HG02884 (cell line): ENCODE data around the gene SH3PXD2A.

Source experiments
- ATAC-seq: cut with Tn5 transposase; IDR thresholded peaks from one replicate; pipeline ENCODE4 v1.9.1; 2021; ENCODE audit warnings: mild to moderate bottlenecking, moderate library complexity; ENCODE audit not compliant: unreplicated experiment

Gene SH3PXD2A

GRCh38 chr10:103552856-103553742 lies 302.3 kb downstream of the SH3PXD2A start:
- ATAC-seq = no peak

DNA sequence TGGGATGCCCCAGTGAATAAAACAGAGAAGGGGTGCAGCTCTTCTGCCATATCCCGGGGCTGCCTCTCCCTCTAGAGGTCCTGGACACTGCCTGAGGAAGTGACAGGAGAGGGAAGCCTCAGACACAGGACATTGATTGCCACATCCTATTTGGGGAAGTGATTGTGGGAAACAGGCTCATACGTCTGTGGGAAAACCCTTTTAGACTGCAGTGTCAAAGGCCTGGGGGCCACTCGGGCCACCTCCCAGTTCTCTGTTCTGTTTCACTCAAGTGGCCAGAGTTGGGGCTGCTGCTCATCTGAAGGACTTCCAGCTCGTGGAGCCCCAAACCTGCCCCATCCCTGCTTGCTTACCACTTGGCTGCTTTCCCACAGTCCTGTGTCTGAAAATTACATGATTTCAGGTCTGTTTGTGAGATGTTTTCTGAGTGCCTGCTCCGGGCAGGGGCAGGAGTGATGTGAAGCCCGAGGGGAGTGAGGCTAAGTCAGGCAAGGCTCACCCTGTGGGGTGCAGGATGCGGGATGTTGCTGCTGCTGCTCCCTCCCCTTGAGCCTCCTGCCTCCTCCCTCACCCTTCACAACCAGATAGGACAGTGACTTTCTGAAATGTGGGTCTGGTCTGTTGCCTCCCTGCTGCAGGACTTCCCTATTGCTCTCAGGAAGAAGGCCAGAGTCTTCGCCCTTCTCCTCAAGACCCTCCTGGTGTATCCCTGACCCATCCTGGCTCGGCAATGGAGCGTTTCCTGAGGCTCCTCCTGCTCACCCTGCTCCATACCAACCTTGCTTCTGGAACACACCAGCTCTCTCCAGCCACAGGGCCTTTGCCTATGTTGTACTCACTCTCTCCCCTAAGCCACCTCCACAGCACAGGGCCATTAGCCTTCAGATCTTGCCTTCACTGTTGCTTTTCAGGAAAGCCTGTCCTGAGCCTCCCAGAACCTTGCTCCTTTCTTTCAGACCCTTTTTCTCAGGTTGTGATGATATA lies 303.5 kb downstream of the SH3PXD2A start:
- ATAC-seq = no peak

DNA sequence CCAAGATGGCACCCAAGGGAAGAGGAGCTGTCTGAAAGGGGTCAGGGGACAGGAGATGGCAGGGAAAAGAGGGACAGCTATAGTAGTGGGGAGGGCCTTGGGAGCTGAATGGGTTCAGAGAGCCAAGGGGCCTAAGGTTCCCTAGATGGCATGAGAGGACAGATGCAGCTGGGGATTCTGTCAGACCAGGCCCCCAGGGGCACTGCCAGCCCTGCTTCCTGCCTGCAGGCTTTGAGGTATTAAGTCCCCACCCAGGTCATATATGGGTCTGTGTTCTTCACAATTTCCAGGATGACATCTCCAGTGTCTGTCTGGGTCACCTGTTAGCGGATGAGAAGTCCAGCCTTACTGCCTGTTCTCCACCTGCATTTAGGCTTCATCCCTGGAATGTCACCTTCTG lies 305.1 kb downstream of the SH3PXD2A start:
- no peak for ATAC-seq

GRCh38 chr10:103549349-103549685 lies 306.1 kb downstream of the SH3PXD2A start:
- no peak for ATAC-seq

- no peak for ATAC-seq
Observed at GRCh38 chr10:103548581-103549348, 306.6 kb downstream of the SH3PXD2A start.

- ATAC-seq = no peak
Observed at GRCh38 chr10:103548006-103548405, 307.4 kb downstream of the SH3PXD2A start.

DNA sequence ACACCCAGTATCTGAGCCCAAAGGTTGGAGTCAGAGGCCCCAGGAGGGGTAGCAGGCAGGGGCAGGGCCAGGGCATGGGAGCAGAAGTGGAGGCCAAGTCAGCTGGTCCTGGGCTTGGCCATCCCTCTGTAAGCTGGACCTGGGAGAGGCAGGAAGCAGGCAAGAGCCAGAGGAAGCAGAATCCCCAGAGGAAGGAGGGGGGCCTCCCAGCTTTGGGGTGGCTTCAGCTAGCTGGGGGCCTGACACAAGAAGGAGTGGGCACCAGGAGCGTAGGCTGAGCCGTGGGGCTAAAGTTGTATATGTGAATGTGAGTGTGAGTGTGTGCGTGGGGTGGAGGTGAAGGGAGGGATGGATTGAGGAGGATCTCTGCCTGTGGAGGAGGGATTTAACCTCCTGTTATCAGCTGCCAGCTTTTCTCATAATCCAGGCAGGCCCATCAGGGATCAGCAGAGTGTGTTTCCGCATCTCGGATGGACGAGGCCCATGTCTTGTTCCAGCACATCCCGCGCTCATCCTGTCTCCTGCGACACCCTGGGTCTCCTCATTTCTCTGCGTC lies 307.9 kb downstream of the SH3PXD2A start:
- ATAC-seq = no peak

GRCh38 chr10:103546401-103546800 lies 309.0 kb downstream of the SH3PXD2A start:
- no peak for ATAC-seq

GRCh38 chr10:103545771-103546281 lies 309.6 kb downstream of the SH3PXD2A start:
- ATAC-seq = no peak

DNA sequence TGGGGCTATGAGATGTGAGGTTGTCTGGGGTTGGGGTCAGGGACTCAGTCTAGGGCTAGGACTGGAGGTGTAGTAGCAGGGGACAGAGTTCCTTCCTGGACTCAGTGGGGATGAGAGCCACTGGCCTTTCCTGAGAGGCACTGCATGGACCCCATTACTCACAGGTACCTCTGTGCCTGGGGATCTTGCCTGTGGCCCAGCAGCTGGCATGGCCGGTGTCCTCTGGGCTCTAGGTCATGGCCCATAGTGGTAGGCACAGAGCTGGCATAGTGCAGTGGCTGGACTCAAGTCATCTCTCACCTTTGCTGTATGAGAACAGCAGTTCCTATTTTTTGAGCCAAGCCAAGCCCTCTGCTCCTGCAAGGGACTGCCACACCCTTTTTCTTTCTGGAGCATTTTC lies 310.0 kb downstream of the SH3PXD2A start:
- ATAC-seq = no peak

- no peak for ATAC-seq
Observed at GRCh38 chr10:103544657-103545310, 310.6 kb downstream of the SH3PXD2A start.
